K562 (cell line): ENCODE measurements around the gene ADAM15. TPM values are rescaled to one million over a fixed set of nuclear protein-coding genes. Genes with fewer than 3 reads are reported as not detected.

Source experiments
- C11orf30 ChIP-seq: fragments of 450-650 bp; IDR thresholded peaks from 2 replicates; pipeline ENCODE4 v1.6.1; 2016; ENCODE audit warnings: low read depth, mild to moderate bottlenecking
- CSDE1 ChIP-seq, 2 experiments: fragments of 450-650 bp; IDR thresholded peaks; 2 replicates each; pipeline ENCODE4 v1.6.1; 2016; ENCODE audit warnings: mild to moderate bottlenecking in 1 of 2
- DIDO1 ChIP-seq: fragments of 450-650 bp; IDR thresholded peaks from 2 replicates; pipeline ENCODE4 v1.6.1; 2016; ENCODE audit warnings: low read depth, missing biosample characterization, missing genetic modification characterization
- DNMT1 ChIP-seq: fragments of 450-650 bp; IDR thresholded peaks from 2 replicates; pipeline ENCODE4 v1.6.1; 2016; ENCODE audit warnings: antibody characterized with exemption, mild to moderate bottlenecking
- E2F1 ChIP-seq: sonication (generic); formaldehyde crosslinking; IDR thresholded peaks from 2 replicates; pipeline ENCODE4 v1.8.1; 2023; ENCODE audit warnings: mild to moderate bottlenecking, missing genetic modification reagents, moderate library complexity
- FOXK2 ChIP-seq, 2 experiments: fragments of 450-650 bp; IDR thresholded peaks in 1 of 2; conservative IDR thresholded peaks in 1 of 2; 2 replicates each; pipeline ENCODE4 v1.6.1; 2016; ENCODE audit warnings: low read depth in 2 of 2, mild to moderate bottlenecking in 1 of 2
- GATA2 ChIP-seq: sonication (generic); formaldehyde crosslinking; IDR thresholded peaks from 2 replicates; pipeline ENCODE4 v1.4.0; 2020; ENCODE audit warnings: mild to moderate bottlenecking, missing genetic modification reagents
- LCOR ChIP-seq: sonication (generic); formaldehyde crosslinking; IDR thresholded peaks from 2 replicates; pipeline ENCODE4 v1.8.0; 2022; ENCODE audit warnings: mild to moderate bottlenecking, missing genetic modification reagents
- MECOM ChIP-seq: fragments of 250-450 bp; sonication (Bioruptor Pico); IDR thresholded peaks from 2 replicates; pipeline ENCODE4 v1.8.0; 2022; ENCODE audit warnings: inconsistent platforms
- NUFIP1 ChIP-seq: fragments of 450-650 bp; IDR thresholded peaks from 2 replicates; pipeline ENCODE4 v1.6.1; 2018; ENCODE audit not compliant: partially characterized antibody
- RBBP5 ChIP-seq: fragments of 200-600 bp; sonication (generic); IDR thresholded peaks from 2 replicates; pipeline ENCODE4 v1.6.1; 2012; ENCODE audit warnings: borderline replicate concordance, mild to moderate bottlenecking, low read length, control low read depth, inconsistent platforms; ENCODE audit not compliant: insufficient read depth, poor library complexity, severe bottlenecking
- RERE ChIP-seq: sonication (generic); formaldehyde crosslinking; IDR thresholded peaks from 2 replicates; pipeline ENCODE4 v1.8.0; 2023; ENCODE audit warnings: missing genetic modification reagents, mild to moderate bottlenecking, borderline replicate concordance
- SETDB1 ChIP-seq: IDR thresholded peaks from one replicate; pipeline ENCODE4 v1.6.1; 2012; ENCODE audit warnings: low read length, control low read depth, inconsistent platforms
- SP1 ChIP-seq: sonication (generic); formaldehyde crosslinking; IDR thresholded peaks from 2 replicates; pipeline ENCODE4 v1.8.1; 2022; ENCODE audit warnings: mild to moderate bottlenecking, missing genetic modification reagents
- TEAD1 ChIP-seq, 2 experiments: fragments of 450-650 bp in 1 of 2; sonication (generic) in 1 of 2; formaldehyde crosslinking; IDR thresholded peaks; 2 replicates each; pipeline versions ENCODE4 v1.4.0 to v1.8.0; 2020 to 2022; ENCODE audit warnings: mild to moderate bottlenecking in 2 of 2, missing genetic modification reagents in 1 of 2
- ZNF217 ChIP-seq: sonication (generic); formaldehyde crosslinking; IDR thresholded peaks from 2 replicates; pipeline ENCODE4 v1.8.0; 2022; ENCODE audit warnings: mild to moderate bottlenecking, missing genetic modification reagents
- ZNF431 ChIP-seq: sonication (generic); formaldehyde crosslinking; IDR thresholded peaks from 2 replicates; pipeline ENCODE4 v1.8.0; 2022; ENCODE audit warnings: mild to moderate bottlenecking, missing genetic modification reagents
- ZNF444 ChIP-seq: fragments of 250-450 bp; sonication (Bioruptor Pico); IDR thresholded peaks from 2 replicates; pipeline ENCODE4 v1.4.0; 2020; ENCODE audit warnings: mild to moderate bottlenecking, moderate library complexity
- polyA plus RNA-seq, 8 experiments: library from polyadenylated mRNA; depleted of rRNA in 4 of 8; stranded (reverse) in 5 of 8; unstranded in 3 of 8; fragments of >200 nt; fragmentation: Nextera tagmentation in 2 of 8; fragmentation: Illumina TruSeq in 1 of 8; extraction: Ambion mirVana in 2 of 8; extraction: Trizol in 1 of 8; gene quantifications; 2 replicates each; pipeline versions ENCODE4 v1.2.1 to v1.2.3, GENCODE V29; 2011 to 2014; ENCODE audit warnings: inconsistent platforms in 1 of 8, missing spikeins in 1 of 8
- total RNA-seq, 7 experiments: library from RNA; depleted of rRNA in 6 of 7; stranded (reverse); fragments of >200 nt in 6 of 7; fragmentation: Illumina TruSeq in 2 of 7; extraction: Trizol in 2 of 7; gene quantifications; 2 replicates each; pipeline versions ENCODE4 v1.2.1 to v1.2.3, GENCODE V29; 2011 to 2021; ENCODE audit warnings: low replicate concordance in 1 of 7
- TF ChIP-seq, protein P1 (sequence below): fragments of 250-450 bp; sonication (Bioruptor Pico); IDR thresholded peaks from 2 replicates; pipeline ENCODE4 v1.5.0; 2021; ENCODE audit warnings: mild to moderate bottlenecking, moderate library complexity

ADAM15 gene
- total and polyA plus RNA-seq, 9 of the 15 experiments (the other 6 are each of a cell fraction or from before 2014, with no cell fraction given) = 0.69 to 72.3 (median 32.8) TPM

DNA sequence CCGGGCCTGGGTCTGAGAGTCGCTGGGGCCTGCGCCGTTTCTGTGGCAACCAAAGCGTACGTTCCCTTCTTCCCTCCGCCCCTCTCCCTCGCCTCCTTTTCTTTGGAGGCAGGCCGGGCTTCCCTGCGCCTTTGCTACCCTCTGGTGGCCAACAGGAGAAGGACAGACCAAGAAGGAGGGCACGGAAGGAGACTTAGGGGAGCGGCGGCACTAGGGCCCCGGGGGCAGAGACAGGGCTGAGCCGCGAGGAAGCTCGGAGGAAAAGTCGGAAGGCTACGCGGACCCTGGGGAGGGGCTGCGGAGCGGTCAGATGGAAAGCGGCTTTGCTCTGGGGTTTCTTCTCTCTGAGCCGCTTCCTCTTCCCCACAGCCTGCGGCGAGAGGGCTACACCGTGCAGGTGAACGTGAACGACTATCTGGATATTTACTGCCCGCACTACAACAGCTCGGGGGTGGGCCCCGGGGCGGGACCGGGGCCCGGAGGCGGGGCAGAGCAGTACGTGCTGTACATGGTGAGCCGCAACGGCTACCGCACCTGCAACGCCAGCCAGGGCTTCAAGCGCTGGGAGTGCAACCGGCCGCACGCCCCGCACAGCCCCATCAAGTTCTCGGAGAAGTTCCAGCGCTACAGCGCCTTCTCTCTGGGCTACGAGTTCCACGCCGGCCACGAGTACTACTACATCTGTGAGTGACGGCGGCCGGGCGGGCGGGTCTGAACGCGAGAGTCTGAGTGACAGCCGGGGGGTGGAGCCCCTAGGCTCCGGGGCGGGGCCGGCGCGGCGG, 33.8 kb downstream of the ADAM15 start (continued):
- TF ChIP-seq RERE (CRISPR knock-in tag) (no peak), LCOR (CRISPR knock-in tag) (peak; percentile 95), ZNF431 (peak; percentile 59; the same call in 1 of the 2 replicates), SP1 (CRISPR knock-in tag) (peak; percentile 83), CSDE1 (IDR thresholded peaks at IDR 0.05) (no peak), TEAD1 (CRISPR knock-in tag; IDR thresholded peaks at IDR 0.05) (no peak), DIDO1 (tag) (no peak), RBBP5 (no peak), GATA2 (CRISPR knock-in tag) (no peak), NUFIP1 (no peak), SETDB1 (no peak), ZNF217 (CRISPR knock-in tag) (no peak), ZNF444 (CRISPR knock-in tag) (no peak), E2F1 (CRISPR knock-in tag) (no peak), FOXK2 (conservative IDR thresholded peaks at IDR 0.05 in 1 of 2, IDR thresholded peaks at IDR 0.05 in 1 of 2; ENCODE audit: low read depth in 2 of 2) (peak; percentile 51 to 61; a peak in 2 of 4 replicates), C11orf30 (no peak), MECOM (no peak), DNMT1 (no peak)
- TF ChIP-seq, protein P1, sequence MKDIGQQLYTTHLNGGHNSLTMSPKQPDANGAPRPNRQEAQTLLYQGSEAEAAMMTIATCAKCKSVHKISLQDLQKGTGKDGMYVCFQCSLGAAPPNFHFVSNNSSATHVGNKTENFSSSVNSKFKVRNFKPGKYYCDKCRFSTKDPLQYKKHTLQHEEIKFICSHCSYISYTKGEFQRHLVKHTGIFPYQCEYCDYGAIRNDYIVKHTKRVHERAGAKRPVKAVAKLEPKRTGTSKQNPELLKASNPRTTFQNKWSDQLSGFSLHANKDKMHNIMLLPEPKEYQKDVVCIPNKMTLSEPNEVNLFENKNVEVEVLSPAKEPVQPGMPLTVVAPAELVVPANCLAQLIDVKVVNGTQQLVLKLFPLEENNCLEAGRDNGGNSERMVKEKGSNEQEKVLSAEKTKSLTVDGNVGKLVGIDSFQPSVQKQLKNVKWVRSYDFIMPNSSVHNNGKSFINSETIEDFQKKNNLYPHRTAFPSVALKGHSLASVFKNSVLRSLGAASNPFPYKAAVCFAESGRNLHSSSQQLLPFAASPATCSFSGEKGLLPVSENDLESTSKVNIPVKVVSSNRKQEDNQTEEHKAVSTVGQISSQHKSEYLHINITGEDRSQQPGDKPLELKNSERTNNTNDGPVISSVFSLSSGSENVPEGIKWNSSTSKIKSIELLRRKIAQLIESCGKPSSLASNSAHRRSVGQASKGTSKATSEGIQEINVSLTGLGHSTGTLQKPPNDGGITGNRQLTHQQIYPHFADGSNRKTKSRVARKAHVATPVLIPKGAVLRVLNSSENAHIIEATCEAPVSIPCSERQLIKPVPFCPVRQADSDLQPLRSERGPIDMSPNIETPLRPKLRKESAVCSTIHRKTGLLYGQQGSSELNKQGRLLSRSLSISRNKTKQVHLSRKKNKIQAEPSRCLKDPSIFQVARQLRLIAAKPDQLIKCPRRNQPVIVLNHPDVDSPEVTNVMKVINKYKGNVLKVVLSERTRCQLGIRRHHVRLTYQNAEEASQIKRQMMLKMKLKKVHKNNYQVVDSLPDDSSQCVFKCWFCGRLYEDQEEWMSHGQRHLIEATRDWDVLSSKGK (CRISPR knock-in tag) = no peak
